Loucy (cell line): ENCODE data around the gene TNS3.

ENCODE experiments used
- H2AFZ ChIP-seq: fragments of 200-600 bp; sonication (generic); 2 replicates; pipeline ENCODE4 v1.6.0; 2016; ENCODE audit warnings: antibody characterized with exemption, mild to moderate bottlenecking, low read length, moderate library complexity
- H3F3A ChIP-seq: fragments of 200-600 bp; 2 replicates; pipeline ENCODE4 v1.6.0; 2016; ENCODE audit warnings: antibody characterized with exemption, low read depth, mild to moderate bottlenecking
- H3K27me3 ChIP-seq: fragments of 200-600 bp; sonication (generic); 2 replicates; pipeline ENCODE4 v1.6.1; 2014; ENCODE audit warnings: low read length, mild to moderate bottlenecking; ENCODE audit not compliant: insufficient read depth, poor library complexity, severe bottlenecking
- H3K36me3 ChIP-seq: fragments of 200-600 bp; sonication (generic); 2 replicates; pipeline ENCODE4 v1.6.1; 2016; ENCODE audit warnings: low read length; ENCODE audit not compliant: insufficient read depth
- H3K4me1 ChIP-seq: fragments of 200-600 bp; sonication (generic); 2 replicates; pipeline ENCODE4 v1.5.1; 2014; ENCODE audit warnings: low read length, mild to moderate bottlenecking; ENCODE audit not compliant: insufficient read depth, poor library complexity, severe bottlenecking
- H3K4me2 ChIP-seq: fragments of 200-600 bp; sonication (generic); 2 replicates; pipeline ENCODE4 v1.6.0; 2014; ENCODE audit warnings: antibody characterized with exemption, low read length, low read depth, mild to moderate bottlenecking; ENCODE audit not compliant: poor library complexity, severe bottlenecking
- H3K4me3 ChIP-seq: fragments of 200-600 bp; sonication (generic); 2 replicates; pipeline ENCODE4 v1.5.1; 2014; ENCODE audit warnings: low read length, mild to moderate bottlenecking, mixed read lengths; ENCODE audit not compliant: poor library complexity, severe bottlenecking
- H3K79me2 ChIP-seq: fragments of 200-600 bp; sonication (generic); 2 replicates; pipeline ENCODE4 v1.6.1; 2014; ENCODE audit warnings: low read length; ENCODE audit not compliant: insufficient read depth
- H3K9ac ChIP-seq: fragments of 200-600 bp; sonication (generic); 2 replicates; pipeline ENCODE4 v1.6.0; 2014; ENCODE audit warnings: mild to moderate bottlenecking, low read depth, low read length, moderate library complexity; ENCODE audit not compliant: poor library complexity, severe bottlenecking
- H3K9me2 ChIP-seq: fragments of 200-600 bp; sonication (generic); replicated peaks from 2 replicates; pipeline ENCODE4 v1.6.1; 2016; ENCODE audit warnings: low read depth, low read length, mixed read lengths
- H3K9me3 ChIP-seq: fragments of 200-600 bp; sonication (generic); 2 replicates; pipeline ENCODE4 v1.6.1; 2014; ENCODE audit warnings: mild to moderate bottlenecking, antibody characterized with exemption, low read length, low read depth; ENCODE audit not compliant: insufficient read depth
- H4K20me1 ChIP-seq: fragments of 200-600 bp; sonication (generic); 2 replicates; pipeline ENCODE4 v1.6.0; 2014; ENCODE audit warnings: antibody characterized with exemption, low read length, mild to moderate bottlenecking; ENCODE audit not compliant: insufficient read depth, poor library complexity, severe bottlenecking
- EZH2phosphoT487 ChIP-seq: fragments of 200-600 bp; IDR thresholded peaks from 2 replicates; pipeline ENCODE4 v1.6.1; 2018; ENCODE audit warnings: antibody characterized with exemption, mild to moderate bottlenecking, moderate library complexity, borderline replicate concordance
- TF ChIP-seq, protein P1 (sequence below): fragments of 200-600 bp; sonication (generic); conservative IDR thresholded peaks from 2 replicates; pipeline ENCODE4 v1.5.1; 2014; ENCODE audit warnings: mild to moderate bottlenecking, antibody characterized with exemption, low read length

The TNS3 gene

DNA sequence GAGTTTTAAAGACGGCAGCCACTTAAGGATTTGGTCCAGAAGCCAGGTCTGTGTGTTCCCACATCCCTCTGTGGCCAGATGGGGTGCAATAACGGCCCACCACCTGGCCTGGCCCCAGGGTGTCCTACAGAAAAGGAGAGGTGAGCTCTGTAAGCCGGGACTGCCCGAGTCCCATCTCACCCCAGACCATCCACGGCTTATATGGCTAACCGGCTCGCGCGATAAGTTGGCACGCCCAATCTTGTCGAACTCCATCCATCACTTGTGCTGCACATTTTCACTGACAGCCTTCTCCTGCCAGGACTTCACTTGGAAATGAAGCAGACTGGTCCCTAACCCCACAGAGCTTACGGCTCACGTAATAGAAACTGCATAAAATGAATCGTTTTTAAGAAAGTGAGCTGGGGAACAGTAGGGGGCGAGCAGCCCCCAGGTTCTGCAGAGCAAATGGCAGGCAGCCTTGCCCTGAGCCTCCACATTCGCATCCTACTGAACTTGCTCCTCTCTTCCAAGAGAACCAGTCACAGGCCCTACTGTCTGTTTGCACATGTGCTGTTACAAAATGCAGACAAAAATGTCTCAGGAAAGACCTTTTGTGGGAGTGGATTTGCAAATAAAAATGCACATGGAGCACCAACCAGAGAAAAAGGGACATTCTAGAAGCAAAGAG, 98.2 kb downstream of the TNS3 start:
- Histone ChIP-seq H4K20me1 (no peaks in the 10 kb centered on the region), H3K79me2 (no peaks in the 10 kb centered on the region), H3K4me1 (no peaks in the 10 kb centered on the region), H3K9me2 (no peaks in the 10 kb centered on the region), H3F3A (no peaks in the 10 kb centered on the region), H3K36me3 (no peaks in the 10 kb centered on the region), H3K9me3 (no peaks in the 10 kb centered on the region; the same call in 1 of the 2 replicates), H3K9ac (no peak overlapping the region), H2AFZ (no peak overlapping the region), H3K4me3 (no peak overlapping the region), H3K4me2 (no peak overlapping the region), H3K27me3 (no peaks in the 10 kb centered on the region)
- TF ChIP-seq, protein P1, sequence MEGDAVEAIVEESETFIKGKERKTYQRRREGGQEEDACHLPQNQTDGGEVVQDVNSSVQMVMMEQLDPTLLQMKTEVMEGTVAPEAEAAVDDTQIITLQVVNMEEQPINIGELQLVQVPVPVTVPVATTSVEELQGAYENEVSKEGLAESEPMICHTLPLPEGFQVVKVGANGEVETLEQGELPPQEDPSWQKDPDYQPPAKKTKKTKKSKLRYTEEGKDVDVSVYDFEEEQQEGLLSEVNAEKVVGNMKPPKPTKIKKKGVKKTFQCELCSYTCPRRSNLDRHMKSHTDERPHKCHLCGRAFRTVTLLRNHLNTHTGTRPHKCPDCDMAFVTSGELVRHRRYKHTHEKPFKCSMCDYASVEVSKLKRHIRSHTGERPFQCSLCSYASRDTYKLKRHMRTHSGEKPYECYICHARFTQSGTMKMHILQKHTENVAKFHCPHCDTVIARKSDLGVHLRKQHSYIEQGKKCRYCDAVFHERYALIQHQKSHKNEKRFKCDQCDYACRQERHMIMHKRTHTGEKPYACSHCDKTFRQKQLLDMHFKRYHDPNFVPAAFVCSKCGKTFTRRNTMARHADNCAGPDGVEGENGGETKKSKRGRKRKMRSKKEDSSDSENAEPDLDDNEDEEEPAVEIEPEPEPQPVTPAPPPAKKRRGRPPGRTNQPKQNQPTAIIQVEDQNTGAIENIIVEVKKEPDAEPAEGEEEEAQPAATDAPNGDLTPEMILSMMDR, result no peak
- no peak for TF ChIP-seq EZH2phosphoT487

DNA sequence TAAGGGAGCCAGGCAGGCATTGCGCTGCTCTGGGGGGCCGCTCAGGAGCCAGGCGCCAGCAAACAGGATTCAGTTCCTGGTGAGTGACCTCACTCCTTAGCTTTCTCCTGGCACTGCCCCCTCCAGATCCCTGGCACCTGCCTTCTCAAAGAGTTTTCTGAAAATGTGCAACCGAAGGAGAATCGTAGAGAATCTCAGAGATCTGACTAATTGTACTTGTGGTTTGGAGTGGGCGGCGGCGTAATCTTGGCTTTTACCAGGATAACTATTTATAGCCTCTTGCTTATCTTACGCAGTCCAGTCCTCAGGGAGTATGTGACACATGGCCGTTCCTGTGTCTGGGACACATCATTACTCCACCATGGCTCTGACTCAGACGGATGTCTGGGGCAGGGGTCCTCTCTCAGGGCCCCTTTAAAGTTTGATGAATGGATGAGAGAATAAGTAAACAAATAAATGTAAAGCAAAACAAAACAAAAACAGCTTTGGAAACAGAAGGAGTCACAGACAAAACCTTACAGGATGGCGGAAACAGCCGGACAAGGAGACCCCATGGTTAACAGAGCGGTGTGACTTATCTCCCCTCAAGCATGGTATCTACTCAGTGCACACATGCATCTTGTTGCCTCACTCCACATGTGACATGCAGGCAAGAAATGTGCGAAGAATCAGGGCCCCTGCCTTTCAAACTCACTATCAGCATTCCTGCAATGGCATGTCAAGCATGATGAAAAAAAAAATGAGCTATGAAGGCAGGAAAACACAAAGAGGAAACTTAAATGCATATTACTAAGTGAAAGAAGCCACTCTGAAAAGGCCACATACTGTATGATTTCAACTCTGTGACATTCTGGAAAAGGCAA, 99.7 kb downstream of the TNS3 start:
- Histone ChIP-seq H2AFZ (no peak overlapping the region), H3K4me2 (no peak overlapping the region), H3K9ac (no peak overlapping the region), H4K20me1 (no peaks in the 10 kb centered on the region), H3K4me3 (no peak overlapping the region), H3K79me2 (no peaks in the 10 kb centered on the region), H3K36me3 (no peaks in the 10 kb centered on the region), H3K4me1 (no peaks in the 10 kb centered on the region), H3F3A (no peaks in the 10 kb centered on the region), H3K9me3 (no peaks in the 10 kb centered on the region; the same call in 1 of the 2 replicates), H3K27me3 (no peaks in the 10 kb centered on the region), H3K9me2 (no peaks in the 10 kb centered on the region)
- TF ChIP-seq, protein P1, result no peak
- TF ChIP-seq EZH2phosphoT487, result no peak

DNA sequence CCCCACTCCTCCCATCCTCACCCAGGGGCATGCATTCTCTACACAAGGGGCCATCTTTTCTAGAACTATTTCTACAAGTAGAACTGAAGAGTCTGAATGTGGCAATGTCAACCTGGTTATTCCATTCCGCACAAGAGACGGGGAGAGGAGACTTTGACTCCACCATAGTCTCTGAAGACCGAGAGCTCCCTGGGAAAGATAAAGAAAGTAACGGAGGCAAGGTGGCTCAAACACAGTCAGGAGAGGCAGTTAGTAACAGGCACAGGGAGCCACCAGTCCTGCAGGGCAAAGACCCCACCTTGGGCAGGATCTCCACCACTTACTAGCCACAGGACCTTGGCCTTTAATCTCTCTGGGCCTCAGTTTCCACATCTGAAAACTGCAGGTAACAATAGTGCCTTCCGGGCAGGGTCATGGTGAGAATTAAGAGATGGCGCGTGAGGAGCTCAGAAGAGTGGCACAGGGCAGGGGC, 100.3 kb downstream of the TNS3 start:
- Histone ChIP-seq H2AFZ (no peak overlapping the region), H3K36me3 (no peaks in the 10 kb centered on the region), H3K9me3 (no peaks in the 10 kb centered on the region; the same call in 1 of the 2 replicates), H3K9ac (no peak overlapping the region), H3K4me1 (no peaks in the 10 kb centered on the region), H3K79me2 (no peaks in the 10 kb centered on the region), H4K20me1 (no peaks in the 10 kb centered on the region), H3K9me2 (no peaks in the 10 kb centered on the region), H3K4me3 (no peak overlapping the region), H3K4me2 (no peak overlapping the region), H3F3A (no peaks in the 10 kb centered on the region), H3K27me3 (no peaks in the 10 kb centered on the region)
- TF ChIP-seq EZH2phosphoT487, result no peak
- TF ChIP-seq, protein P1, result no peak
